A549 (cell line): ENCODE results near the gene PIK3R4. TPM values are rescaled to one million over a fixed set of nuclear protein-coding genes. Genes with fewer than 3 reads are reported as not detected.

Experiments
- ATAC-seq, 2 experiments: fragments of 200-7000 bp in 1 of 2; fragments of >200 bp in 1 of 2; cut with Nextera tagmentation in 1 of 2; cut with Tn5 transposase in 1 of 2; 3 replicates each; pipeline versions ENCODE4 v1.8.0 to v1.9.1; 2018 to 2020; ENCODE audit warnings: mild to moderate bottlenecking in 1 of 2, moderate library complexity in 1 of 2
- CTCF ChIA-PET: fragments of 300-600 bp; sonication (Branson Sonifier 250); formaldehyde crosslinking; extraction: SDS; loops from one replicate; lab custom pipeline; 2021; ENCODE audit warnings: antibody characterized with exemption, inconsistent platforms; lab: Yijun Ruan, JAX
- POLR2A ChIA-PET: fragments of 350-600 bp; formaldehyde crosslinking; extraction: SDS; loops from one replicate; lab custom pipeline; 2021; ENCODE audit warnings: antibody characterized with exemption, inconsistent platforms; lab: Yijun Ruan, JAX
- DNase-seq, 2 experiments: peaks; one replicate each; pipeline versions ENCODE4 v3.0.0 to v3.0.0-alpha.2; 2011 to 2016; ENCODE audit warnings: low read depth in 1 of 2, low spot score in 1 of 2
- FAIRE-seq: peaks from 2 replicates; lab custom pipeline; 2011; peaks lifted over from hg19 to GRCh38; lab: Jason Lieb, UNC
- H3K27ac ChIP-seq, 2 experiments: fragments of >200 bp; sonication (Bioruptor Twin); formaldehyde crosslinking; 3 replicates each; pipeline ENCODE4 v1.5.1; 2016 to 2017
- H3K4me1 ChIP-seq: fragments of >200 bp; sonication (Bioruptor Twin); formaldehyde crosslinking; 3 replicates; pipeline ENCODE4 v1.6.1; 2016
- H3K4me2 ChIP-seq: fragments of >200 bp; sonication (Bioruptor Twin); formaldehyde crosslinking; 3 replicates; pipeline ENCODE4 v1.6.1; 2016
- H3K4me3 ChIP-seq: fragments of >200 bp; sonication (Bioruptor Twin); formaldehyde crosslinking; 3 replicates; pipeline ENCODE4 v1.5.1; 2016
- H3K9me3 ChIP-seq: fragments of >200 bp; sonication (Bioruptor Twin); formaldehyde crosslinking; 3 replicates; pipeline ENCODE4 v1.6.1; 2016
- CBX2 ChIP-seq: fragments of 200-600 bp; sonication (generic); IDR thresholded peaks from 2 replicates; pipeline ENCODE4 v1.6.1; 2016; ENCODE audit warnings: low read depth, mild to moderate bottlenecking, borderline replicate concordance
- CHD2 ChIP-seq: fragments of 150-350 bp; IDR thresholded peaks from 2 replicates; pipeline ENCODE4 v1.6.1; 2014; ENCODE audit warnings: low read length; ENCODE audit not compliant: partially characterized antibody
- EHF ChIP-seq: fragments of 250-450 bp; sonication (Bioruptor Pico); IDR thresholded peaks from 2 replicates; pipeline ENCODE4 v1.5.0; 2020; ENCODE audit warnings: mild to moderate bottlenecking
- FOSB ChIP-seq: fragments of 250-450 bp; sonication (Bioruptor Pico); IDR thresholded peaks from 2 replicates; pipeline ENCODE4 v1.5.0; 2020; ENCODE audit warnings: mild to moderate bottlenecking, moderate library complexity
- FOSL2 ChIP-seq, 2 experiments: fragments of 450-650 bp in 1 of 2; fragments of >200 bp in 1 of 2; sonication (Bioruptor Twin) in 1 of 2; formaldehyde crosslinking; IDR thresholded peaks; 2 replicates each; pipeline versions ENCODE4 v1.5.0 to v1.6.1; 2016 to 2020; ENCODE audit warnings: mild to moderate bottlenecking in 1 of 2, moderate library complexity in 1 of 2
- FOXS1 ChIP-seq: fragments of 250-450 bp; sonication (Bioruptor Pico); IDR thresholded peaks from 2 replicates; pipeline ENCODE4 v1.5.0; 2020; ENCODE audit warnings: mild to moderate bottlenecking, moderate library complexity
- HEYL ChIP-seq: fragments of 250-450 bp; sonication (Bioruptor Pico); IDR thresholded peaks from 2 replicates; pipeline ENCODE4 v1.8.0; 2021; ENCODE audit warnings: mild to moderate bottlenecking, moderate library complexity
- HOXA7 ChIP-seq: fragments of 250-450 bp; sonication (Bioruptor Pico); IDR thresholded peaks from 2 replicates; pipeline ENCODE4 v1.5.0; 2020; ENCODE audit warnings: mild to moderate bottlenecking, moderate library complexity
- HOXB13 ChIP-seq: fragments of 250-450 bp; sonication (Bioruptor Pico); IDR thresholded peaks from 2 replicates; pipeline ENCODE4 v1.5.0; 2020; ENCODE audit warnings: low read depth, mild to moderate bottlenecking, moderate library complexity
- JUNB ChIP-seq: fragments of >200 bp; sonication (Bioruptor Twin); formaldehyde crosslinking; IDR thresholded peaks from 2 replicates; pipeline ENCODE4 v1.6.1; 2016
- KDM5A ChIP-seq: fragments of 200-600 bp; sonication (generic); IDR thresholded peaks from 2 replicates; pipeline ENCODE4 v1.6.1; 2016; ENCODE audit warnings: antibody characterized with exemption, mild to moderate bottlenecking
- NFE2L2 ChIP-seq: fragments of 150-350 bp; conservative IDR thresholded peaks from 2 replicates; pipeline ENCODE4 v1.6.1; 2014; ENCODE audit warnings: low read length
- POLR2AphosphoS2 ChIP-seq: conservative IDR thresholded peaks from 2 replicates; pipeline ENCODE4 v1.6.1; 2012; ENCODE audit warnings: low read length, improper control_type of control experiment, inconsistent platforms
- RNF2 ChIP-seq: fragments of 200-600 bp; sonication (generic); IDR thresholded peaks from 2 replicates; pipeline ENCODE4 v1.6.1; 2016; ENCODE audit warnings: low read depth, mild to moderate bottlenecking, antibody characterized with exemption, moderate library complexity, borderline replicate concordance
- ZC3H11A ChIP-seq: fragments of 450-650 bp; IDR thresholded peaks from 2 replicates; pipeline ENCODE4 v1.6.1; 2014; ENCODE audit warnings: antibody characterized with exemption, mild to moderate bottlenecking
- WGBS: methylation state at CpG from one replicate; pipeline ENCODE4 v1.1.6; 2017; ENCODE audit errors: missing lambda C conversion rate; 5-methylcytosine and 5-hydroxymethylcytosine counted together
- polyA plus RNA-seq, 4 experiments: library from polyadenylated mRNA; depleted of rRNA in 3 of 4; stranded (reverse); fragments of >200 nt; fragmentation: RNase III in 1 of 4; extraction: RNeasy Plus Mini Kit Qiagen cat#74134 plus additional on column Dnase treatment in 1 of 4; gene quantifications; 2 replicates in 3 of 4; 3 replicates in 1 of 4; pipeline ENCODE4 v1.2.3, GENCODE V29; 2011 to 2017
- TF ChIP-seq, protein P1 (sequence below): fragments of >200 bp; sonication (Bioruptor Twin); formaldehyde crosslinking; IDR thresholded peaks from 2 replicates; pipeline ENCODE4 v1.6.1; 2016
- TF ChIP-seq, protein P2 (sequence below): IDR thresholded peaks from 2 replicates; pipeline ENCODE4 v1.6.1; 2012
- TF ChIP-seq, protein P3 (sequence below): fragments of 450-650 bp; IDR thresholded peaks from 2 replicates; pipeline ENCODE4 v1.6.1; 2014; ENCODE audit warnings: antibody characterized with exemption
- TF ChIP-seq, protein P4 (sequence below): fragments of 200-600 bp; sonication (generic); IDR thresholded peaks from 2 replicates; pipeline ENCODE4 v1.6.1; 2016; ENCODE audit warnings: antibody characterized with exemption, mild to moderate bottlenecking, moderate library complexity
- TF ChIP-seq, protein P5 (sequence below): fragments of >200 bp; sonication (Bioruptor Twin); formaldehyde crosslinking; IDR thresholded peaks from 3 replicates; pipeline ENCODE4 v1.5.1; 2016
- TF ChIP-seq, protein P6 (sequence below): fragments of >200 bp; sonication (Bioruptor Twin); formaldehyde crosslinking; IDR thresholded peaks from 3 replicates; pipeline ENCODE4 v1.6.1; 2016

PIK3R4 gene
- polyA plus RNA-seq, 2 of the 4 experiments (the other 2 are of a cell fraction) = 18.2 to 27.8 TPM

DNA sequence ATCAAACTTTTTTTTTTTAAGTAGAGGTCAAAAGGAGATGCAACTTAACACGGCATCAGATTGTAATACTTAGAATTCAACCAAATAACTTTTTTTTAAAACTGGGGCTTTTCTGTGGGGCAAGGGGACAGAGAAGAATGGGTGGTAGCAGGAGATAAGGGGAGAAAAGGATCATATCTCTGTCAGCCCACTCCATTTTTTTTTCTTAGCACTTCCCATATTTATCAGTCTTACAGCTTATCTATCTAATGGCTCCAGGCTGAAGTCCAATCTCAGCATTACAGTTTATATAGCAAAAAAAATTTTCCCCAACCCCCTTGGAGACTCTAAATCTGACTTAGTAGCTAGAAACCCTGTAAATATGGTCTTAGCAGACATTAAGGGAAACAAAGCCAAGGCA, 69.3 kb downstream of the PIK3R4 start:
- H3K27ac ChIP-seq = no peak overlapping the region
- POLR2A ChIA-PET = no interaction called here
- WGBS = 100% methylated on average over 1 of the region's 1 CpG
- TF ChIP-seq, protein P1, sequence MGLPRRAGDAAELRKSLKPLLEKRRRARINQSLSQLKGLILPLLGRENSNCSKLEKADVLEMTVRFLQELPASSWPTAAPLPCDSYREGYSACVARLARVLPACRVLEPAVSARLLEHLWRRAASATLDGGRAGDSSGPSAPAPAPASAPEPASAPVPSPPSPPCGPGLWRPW = no peak
- TF ChIP-seq, protein P2, sequence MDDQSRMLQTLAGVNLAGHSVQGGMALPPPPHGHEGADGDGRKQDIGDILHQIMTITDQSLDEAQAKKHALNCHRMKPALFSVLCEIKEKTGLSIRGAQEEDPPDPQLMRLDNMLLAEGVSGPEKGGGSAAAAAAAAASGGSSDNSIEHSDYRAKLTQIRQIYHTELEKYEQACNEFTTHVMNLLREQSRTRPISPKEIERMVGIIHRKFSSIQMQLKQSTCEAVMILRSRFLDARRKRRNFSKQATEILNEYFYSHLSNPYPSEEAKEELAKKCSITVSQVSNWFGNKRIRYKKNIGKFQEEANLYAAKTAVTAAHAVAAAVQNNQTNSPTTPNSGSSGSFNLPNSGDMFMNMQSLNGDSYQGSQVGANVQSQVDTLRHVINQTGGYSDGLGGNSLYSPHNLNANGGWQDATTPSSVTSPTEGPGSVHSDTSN = no peak
- TF ChIP-seq, protein P3, sequence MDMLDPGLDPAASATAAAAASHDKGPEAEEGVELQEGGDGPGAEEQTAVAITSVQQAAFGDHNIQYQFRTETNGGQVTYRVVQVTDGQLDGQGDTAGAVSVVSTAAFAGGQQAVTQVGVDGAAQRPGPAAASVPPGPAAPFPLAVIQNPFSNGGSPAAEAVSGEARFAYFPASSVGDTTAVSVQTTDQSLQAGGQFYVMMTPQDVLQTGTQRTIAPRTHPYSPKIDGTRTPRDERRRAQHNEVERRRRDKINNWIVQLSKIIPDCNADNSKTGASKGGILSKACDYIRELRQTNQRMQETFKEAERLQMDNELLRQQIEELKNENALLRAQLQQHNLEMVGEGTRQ = no peak
- TF ChIP-seq CHD2 = no peak
- TF ChIP-seq FOXS1 (CRISPR knock-in tag) = no peak
- TF ChIP-seq, protein P4, sequence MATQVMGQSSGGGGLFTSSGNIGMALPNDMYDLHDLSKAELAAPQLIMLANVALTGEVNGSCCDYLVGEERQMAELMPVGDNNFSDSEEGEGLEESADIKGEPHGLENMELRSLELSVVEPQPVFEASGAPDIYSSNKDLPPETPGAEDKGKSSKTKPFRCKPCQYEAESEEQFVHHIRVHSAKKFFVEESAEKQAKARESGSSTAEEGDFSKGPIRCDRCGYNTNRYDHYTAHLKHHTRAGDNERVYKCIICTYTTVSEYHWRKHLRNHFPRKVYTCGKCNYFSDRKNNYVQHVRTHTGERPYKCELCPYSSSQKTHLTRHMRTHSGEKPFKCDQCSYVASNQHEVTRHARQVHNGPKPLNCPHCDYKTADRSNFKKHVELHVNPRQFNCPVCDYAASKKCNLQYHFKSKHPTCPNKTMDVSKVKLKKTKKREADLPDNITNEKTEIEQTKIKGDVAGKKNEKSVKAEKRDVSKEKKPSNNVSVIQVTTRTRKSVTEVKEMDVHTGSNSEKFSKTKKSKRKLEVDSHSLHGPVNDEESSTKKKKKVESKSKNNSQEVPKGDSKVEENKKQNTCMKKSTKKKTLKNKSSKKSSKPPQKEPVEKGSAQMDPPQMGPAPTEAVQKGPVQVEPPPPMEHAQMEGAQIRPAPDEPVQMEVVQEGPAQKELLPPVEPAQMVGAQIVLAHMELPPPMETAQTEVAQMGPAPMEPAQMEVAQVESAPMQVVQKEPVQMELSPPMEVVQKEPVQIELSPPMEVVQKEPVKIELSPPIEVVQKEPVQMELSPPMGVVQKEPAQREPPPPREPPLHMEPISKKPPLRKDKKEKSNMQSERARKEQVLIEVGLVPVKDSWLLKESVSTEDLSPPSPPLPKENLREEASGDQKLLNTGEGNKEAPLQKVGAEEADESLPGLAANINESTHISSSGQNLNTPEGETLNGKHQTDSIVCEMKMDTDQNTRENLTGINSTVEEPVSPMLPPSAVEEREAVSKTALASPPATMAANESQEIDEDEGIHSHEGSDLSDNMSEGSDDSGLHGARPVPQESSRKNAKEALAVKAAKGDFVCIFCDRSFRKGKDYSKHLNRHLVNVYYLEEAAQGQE = no peak
- no peak for TF ChIP-seq HOXB13 (CRISPR knock-in tag)
- H3K4me3 ChIP-seq = no peak overlapping the region
- no peak overlapping the region for H3K4me2 ChIP-seq
- H3K4me1 ChIP-seq = no peaks in the 10 kb centered on the region
- DNase-seq = no peak
- H3K9me3 ChIP-seq = no peaks in the 10 kb centered on the region
- no peak for ATAC-seq
- CTCF ChIA-PET = no interaction called here
- FAIRE-seq = no peak

DNA sequence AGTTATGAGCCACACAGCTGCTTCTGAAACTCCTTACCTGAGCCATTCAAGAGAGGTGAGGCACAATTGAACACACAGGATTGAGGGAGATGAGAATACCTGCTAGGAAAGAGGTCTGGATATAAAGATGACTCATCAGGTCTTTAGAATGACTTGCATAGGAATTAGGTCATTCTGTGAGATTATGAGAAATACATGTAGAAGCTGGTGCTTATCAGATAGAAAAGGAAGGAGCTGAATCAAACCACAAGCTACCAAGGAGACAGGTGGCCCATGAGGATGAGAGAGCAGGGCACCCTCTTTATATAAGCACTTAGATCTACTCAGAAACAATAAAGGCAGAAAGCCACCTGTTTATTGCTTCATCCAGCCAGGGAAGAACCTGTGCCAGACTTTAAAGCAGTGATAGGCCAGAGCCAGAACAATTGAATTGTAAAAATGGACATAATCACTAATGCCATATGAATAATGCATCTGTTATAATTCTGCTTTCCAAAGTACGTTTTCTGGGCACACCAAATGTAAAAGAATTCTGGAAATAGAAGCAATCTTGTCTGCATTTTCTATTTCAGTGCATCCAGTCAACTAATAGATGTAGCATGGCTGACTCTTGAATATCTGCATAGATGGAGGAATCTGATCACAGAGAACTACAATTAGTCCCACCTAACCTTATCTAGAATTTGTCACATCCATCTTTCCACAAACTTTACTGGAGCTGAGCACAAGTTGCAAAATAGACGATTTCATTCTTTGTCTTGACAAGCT, 74.9 kb downstream of the PIK3R4 start:
- DNase-seq (no peak), ATAC-seq (no peak), FAIRE-seq (no peak)
- TF ChIP-seq JUNB (no peak), HOXA7 (CRISPR knock-in tag) (no peak), FOSL2 (IDR thresholded peaks at IDR 0.05) (no peak), FOSL2 (CRISPR knock-in tag; IDR thresholded peaks at IDR 0.05) (peak; percentile 53)
- ChIA-PET CTCF (no interaction called here), POLR2A (no interaction called here)
- Histone ChIP-seq H3K4me1 (no peaks in the 10 kb centered on the region), H3K9me3 (no peaks in the 10 kb centered on the region), H3K4me3 (no peak overlapping the region), H3K4me2 (no peak overlapping the region), H3K27ac (no peak overlapping the region)
- WGBS = 88% methylated on average over 2 of the region's 2 CpGs

DNA sequence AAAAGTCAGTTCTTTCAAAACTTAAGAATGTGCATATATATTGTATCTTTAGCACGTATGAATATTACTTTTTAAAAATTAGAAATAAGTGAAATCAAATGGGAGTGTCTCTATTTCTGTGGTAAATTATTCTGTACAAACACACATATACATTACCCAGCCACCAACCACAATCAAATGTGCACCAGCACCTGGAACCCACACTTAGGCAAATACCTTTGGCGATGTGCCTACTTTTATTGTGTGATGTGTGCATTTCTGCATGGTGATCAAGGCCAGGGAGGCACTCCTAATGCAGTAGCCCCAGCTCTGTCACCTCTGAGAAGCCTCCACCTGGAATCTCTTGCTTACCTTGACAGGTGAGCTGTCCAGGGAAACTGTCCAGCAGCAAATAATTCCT, 76.9 kb downstream of the PIK3R4 start:
- H3K27ac ChIP-seq = no peak overlapping the region
- H3K4me1 ChIP-seq = no peaks in the 10 kb centered on the region
- DNase-seq = no peak
- no peak for FAIRE-seq
- H3K4me3 ChIP-seq = no peak overlapping the region
- H3K9me3 ChIP-seq = no peaks in the 10 kb centered on the region
- POLR2A ChIA-PET = no interaction called here
- CTCF ChIA-PET = interaction anchor here (1.2 kb wide), 1 partner anchor 16 kb away, joined by 3 read pairs; no protein-coding TSS in a partner anchor
- WGBS = 91% methylated on average over 2 of the region's 2 CpGs
- H3K4me2 ChIP-seq = no peak overlapping the region
- no peak for ATAC-seq
- TF ChIP-seq KDM5A (no peak), FOSL2 (IDR thresholded peaks at IDR 0.05) (no peak), FOSL2 (CRISPR knock-in tag; IDR thresholded peaks at IDR 0.05) (no peak), EHF (no peak), POLR2AphosphoS2 (no peak), FOSB (CRISPR knock-in tag) (no peak), HEYL (CRISPR knock-in tag) (no peak), ZC3H11A (no peak), RNF2 (no peak), CBX2 (no peak), NFE2L2 (no peak)
- TF ChIP-seq, protein P5, sequence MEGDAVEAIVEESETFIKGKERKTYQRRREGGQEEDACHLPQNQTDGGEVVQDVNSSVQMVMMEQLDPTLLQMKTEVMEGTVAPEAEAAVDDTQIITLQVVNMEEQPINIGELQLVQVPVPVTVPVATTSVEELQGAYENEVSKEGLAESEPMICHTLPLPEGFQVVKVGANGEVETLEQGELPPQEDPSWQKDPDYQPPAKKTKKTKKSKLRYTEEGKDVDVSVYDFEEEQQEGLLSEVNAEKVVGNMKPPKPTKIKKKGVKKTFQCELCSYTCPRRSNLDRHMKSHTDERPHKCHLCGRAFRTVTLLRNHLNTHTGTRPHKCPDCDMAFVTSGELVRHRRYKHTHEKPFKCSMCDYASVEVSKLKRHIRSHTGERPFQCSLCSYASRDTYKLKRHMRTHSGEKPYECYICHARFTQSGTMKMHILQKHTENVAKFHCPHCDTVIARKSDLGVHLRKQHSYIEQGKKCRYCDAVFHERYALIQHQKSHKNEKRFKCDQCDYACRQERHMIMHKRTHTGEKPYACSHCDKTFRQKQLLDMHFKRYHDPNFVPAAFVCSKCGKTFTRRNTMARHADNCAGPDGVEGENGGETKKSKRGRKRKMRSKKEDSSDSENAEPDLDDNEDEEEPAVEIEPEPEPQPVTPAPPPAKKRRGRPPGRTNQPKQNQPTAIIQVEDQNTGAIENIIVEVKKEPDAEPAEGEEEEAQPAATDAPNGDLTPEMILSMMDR = no peak
- TF ChIP-seq, protein P6, sequence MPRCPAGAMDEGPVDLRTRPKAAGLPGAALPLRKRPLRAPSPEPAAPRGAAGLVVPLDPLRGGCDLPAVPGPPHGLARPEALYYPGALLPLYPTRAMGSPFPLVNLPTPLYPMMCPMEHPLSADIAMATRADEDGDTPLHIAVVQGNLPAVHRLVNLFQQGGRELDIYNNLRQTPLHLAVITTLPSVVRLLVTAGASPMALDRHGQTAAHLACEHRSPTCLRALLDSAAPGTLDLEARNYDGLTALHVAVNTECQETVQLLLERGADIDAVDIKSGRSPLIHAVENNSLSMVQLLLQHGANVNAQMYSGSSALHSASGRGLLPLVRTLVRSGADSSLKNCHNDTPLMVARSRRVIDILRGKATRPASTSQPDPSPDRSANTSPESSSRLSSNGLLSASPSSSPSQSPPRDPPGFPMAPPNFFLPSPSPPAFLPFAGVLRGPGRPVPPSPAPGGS = no peak
- TF ChIP-seq, protein P2 = no peak
